HG03378 (cell line): ENCODE data around the gene AIFM2.
"Not testable (repeated sequence)": the region's sequence is repeated elsewhere in the genome, so short reads cannot be mapped to it uniquely, and the experiment has no call there.

ENCODE experiments used
- ATAC-seq: cut with Tn5 transposase; IDR thresholded peaks from one replicate; pipeline ENCODE4 v1.9.1; 2021; ENCODE audit warnings: mild to moderate bottlenecking, moderate library complexity; ENCODE audit not compliant: unreplicated experiment

Gene AIFM2

DNA sequence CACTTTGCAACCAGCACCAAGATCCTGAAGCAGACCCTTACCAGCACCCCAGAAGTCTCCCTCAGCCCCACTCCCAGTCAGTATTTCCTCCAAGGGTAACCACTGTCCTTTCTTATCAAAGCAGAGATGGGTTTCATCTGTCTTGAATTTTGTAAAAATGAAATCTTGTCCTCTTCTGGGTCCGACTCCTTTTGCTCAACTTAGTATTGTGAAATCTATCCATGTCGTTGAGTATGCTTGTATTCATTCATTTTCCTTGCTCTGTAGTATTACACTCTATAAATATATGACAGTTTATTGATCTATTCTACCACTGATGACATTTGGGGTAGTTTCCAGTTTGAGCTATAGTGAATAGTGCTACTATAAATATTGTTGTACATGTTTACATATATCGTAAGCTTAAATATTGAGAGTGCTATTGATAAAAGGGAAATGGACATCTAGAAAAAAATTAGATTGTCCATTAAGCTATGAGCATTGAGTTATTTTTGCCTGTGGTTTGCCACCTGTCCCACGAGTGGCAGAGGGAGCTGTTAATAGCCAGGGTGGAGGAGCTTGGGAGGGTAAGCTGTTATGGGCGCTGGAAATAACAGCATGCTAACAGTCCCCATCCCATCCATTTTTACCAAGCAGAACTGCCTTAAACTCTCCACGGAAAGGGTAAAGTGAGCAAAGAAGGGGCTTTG, 36.5 kb downstream of the AIFM2 start:
- no peak for ATAC-seq

DNA sequence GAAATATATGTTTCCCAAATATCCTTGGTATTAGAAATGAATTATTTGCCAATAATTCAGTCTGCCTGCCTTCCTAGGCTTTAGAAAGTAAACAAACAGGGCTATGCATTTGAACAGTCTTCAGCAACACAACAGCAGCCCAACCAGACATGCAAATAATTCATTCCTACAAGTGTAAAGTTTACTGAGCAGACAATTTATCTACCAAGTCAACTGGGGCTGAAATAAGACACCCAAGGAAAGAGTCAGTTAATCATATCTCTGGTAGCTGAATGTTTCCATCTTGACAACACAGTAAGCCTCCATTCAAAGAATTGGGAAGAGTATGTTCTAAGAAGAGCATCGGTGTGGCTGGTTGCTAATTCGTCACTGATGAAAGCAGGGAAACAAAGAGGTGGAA, 38.4 kb downstream of the AIFM2 start:
- ATAC-seq, result no peak

- no peak for ATAC-seq
Observed at GRCh38 chr10:70093335-70093944, 39.2 kb downstream of the AIFM2 start.

DNA sequence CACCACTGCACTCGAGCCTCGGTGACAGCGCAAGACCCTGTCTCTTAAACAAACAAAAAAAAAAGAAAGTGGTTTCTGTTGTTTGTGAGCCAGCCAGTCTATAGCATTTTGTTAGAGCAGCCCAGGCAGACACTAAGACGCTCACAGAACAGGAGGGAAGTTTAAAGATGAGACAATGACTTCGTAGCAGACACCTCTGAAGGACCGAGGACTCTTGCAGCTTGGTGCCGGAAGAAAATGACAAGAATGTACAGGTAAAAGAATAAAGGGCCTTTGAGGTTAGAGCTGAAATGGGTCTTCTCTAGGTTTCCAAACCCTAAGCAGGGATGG, 40.3 kb downstream of the AIFM2 start:
- ATAC-seq, result no peak

GRCh38 chr10:70090951-70091350, 41.7 kb downstream of the AIFM2 start:
- ATAC-seq, result no peak

DNA sequence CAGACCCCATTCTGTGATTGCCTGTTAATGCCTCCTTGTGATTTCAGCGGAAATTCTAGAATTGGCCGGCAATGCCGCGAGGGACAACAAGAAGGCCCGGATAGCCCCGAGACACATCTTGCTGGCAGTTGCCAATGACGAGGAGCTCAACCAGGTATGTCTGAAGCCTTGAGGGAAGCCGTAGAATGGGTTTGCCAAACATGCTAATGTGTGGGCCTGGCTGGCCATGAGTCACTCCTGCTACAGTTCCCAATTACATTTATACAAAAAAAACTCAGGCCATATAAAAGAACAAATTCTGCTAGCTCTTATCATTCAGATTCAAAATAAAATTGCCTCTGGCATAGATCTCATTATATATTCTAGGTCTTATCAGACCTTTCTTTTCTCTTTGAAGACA, 42.6 kb downstream of the AIFM2 start:
- ATAC-seq, result no peak

DNA sequence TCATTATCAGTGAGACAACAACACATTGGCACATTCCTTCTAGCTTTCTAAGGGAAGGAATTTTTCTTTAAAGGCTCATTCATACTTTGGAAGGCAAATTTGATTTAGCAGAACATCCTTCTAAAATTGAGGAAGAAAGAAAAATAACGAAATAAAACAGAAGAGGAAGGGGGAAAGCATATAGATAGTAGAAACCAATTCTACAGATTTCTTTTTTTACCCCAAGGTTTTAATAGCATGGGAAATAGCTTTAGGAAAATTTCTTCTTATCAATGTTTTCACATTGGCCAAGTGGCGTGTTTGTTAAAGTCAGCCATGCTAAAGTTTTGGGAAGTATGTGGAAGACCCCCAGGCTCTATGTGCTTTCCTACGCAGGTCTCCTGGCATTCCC, 44.3 kb downstream of the AIFM2 start:
- ATAC-seq, result no peak

DNA sequence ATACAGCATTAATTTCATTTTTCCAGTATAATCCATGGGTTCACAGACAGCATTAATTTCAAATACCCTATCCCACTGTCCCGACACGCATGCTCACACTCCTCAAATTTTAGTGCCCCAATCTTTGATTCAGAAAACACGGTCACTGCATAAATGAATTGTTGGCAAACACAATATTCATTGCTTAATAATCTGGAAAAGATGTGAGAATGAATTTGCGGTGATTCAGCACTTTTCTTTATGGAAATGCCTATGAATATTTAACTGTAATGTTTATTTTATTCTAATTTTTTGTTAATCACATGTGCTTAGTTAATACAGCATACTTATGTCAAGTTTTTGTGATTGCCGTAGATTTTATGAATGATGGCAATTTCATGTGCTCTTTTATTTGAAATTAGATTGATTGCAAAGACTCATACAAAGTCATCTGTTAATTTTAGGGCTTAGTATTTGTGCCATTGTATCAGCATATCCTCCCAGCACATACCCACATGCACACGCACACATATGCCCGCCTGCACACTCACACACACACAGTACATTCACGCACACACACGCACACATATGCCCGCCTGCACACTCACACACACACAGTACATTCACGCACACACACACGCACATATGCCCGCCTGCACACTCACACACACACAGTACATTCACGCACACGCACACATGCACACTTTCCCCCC, 44.9 kb downstream of the AIFM2 start:
- no peak for ATAC-seq

GRCh38 chr10:70085975-70086613, 46.5 kb downstream of the AIFM2 start:
- no peak for ATAC-seq

GRCh38 chr10:70084189-70084588, 48.4 kb downstream of the AIFM2 start:
- no peak for ATAC-seq

DNA sequence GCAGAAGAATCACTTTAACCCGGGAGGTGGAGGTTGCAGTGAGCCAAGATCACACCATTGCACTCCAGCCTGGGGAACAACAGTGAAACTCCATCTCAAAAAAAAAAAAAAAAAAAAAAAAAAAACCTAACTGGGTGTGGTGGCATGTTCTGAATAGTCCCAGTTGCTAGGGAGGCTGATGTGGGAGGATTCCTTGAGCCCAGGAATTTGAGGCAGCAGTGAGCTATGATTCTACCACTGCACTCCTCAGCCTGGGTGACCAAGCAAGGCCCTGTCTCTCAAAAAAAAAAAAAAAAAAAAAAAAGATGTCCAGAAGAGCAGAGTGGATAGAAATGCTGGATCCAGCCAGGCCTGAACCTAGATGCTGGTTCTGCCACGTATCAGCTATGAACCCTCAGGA, 51.8 kb downstream of the AIFM2 start:
- not testable (repeated sequence) for ATAC-seq

DNA sequence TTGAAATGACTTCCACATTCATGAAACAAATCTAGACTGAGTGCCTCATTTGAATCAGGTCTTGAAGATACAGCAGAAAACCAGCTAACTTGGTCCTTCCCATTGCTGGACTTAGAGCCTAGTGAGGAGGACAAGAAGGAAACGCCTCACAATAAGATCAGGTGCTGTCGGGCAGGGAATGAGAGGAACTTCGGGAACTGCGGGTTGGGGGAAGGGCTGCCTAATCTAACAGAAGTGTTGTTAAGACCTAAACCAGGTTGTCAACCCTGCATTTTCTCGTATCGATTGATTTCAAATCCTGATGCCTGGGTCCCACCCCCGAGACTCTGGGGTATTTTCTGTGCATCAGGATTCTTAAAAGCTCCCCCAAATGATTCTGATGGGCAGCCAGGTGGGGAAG, 53.7 kb downstream of the AIFM2 start:
- no peak for ATAC-seq

DNA sequence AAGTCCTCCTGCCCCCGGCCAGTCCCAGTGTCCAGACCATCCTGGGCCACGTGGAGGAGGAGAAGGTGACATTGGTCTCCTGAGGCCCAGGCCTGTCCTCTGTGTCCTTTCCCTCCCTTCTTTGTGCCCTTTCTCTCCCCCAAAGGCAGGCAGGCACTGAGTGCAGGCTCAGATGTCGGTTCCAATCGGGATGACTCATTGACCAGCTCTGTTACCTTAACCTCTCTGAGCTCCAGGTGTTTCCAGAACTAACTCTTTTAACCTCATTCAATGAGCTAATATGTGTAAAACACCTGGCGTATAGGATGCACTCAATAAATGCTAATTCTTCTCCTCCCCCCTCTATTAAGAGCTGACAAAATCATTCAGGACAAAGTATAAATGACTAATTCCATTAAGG, 54.3 kb downstream of the AIFM2 start:
- no peak for ATAC-seq

- no peak for ATAC-seq
Observed at GRCh38 chr10:70074971-70075370, 57.7 kb downstream of the AIFM2 start.

- no peak for ATAC-seq
Observed at GRCh38 chr10:70074165-70074564, 58.5 kb downstream of the AIFM2 start.

DNA sequence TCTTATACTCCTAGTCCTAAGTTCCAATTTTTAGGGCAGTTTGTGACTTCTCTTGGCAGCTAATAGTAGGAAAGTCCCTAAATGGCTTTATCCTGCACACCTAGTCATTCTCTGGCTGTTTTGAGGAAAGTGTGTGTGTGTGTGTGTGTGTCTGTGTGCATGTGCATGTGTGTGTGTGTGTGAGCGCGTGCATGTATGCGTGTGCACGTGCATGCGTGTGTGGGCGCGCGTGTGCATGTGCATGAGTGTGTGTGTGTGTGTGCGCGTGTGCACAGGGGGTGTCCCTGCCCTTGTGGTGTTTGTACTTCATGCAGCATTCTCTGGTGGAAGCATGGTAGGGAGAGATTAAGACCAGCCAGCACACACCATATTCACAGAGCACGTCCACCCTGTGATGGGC, 61.8 kb downstream of the AIFM2 start:
- ATAC-seq, result no peak

DNA sequence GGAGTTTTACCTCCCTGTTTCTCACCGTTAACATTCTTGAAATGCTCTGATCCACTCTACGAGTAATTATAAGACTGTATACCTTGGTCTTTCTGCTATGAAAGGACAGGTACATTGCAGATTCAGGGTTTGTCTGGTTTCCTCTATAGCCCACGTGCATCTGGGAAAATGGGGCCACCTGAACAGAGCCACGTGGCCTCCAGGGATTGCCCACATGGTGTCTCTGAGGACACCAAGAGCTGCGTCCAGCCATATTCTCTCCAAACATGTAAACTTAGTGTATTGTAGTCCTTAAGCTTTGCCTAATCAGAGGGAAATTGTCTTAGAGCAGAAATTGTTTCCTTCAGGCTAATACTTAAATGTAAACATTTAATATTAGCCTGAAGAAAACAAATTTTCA, 63.3 kb downstream of the AIFM2 start:
- no peak for ATAC-seq

GRCh38 chr10:70068925-70069324, 63.7 kb downstream of the AIFM2 start:
- no peak for ATAC-seq

GRCh38 chr10:70067586-70067985, 65.0 kb downstream of the AIFM2 start:
- ATAC-seq, result no peak

DNA sequence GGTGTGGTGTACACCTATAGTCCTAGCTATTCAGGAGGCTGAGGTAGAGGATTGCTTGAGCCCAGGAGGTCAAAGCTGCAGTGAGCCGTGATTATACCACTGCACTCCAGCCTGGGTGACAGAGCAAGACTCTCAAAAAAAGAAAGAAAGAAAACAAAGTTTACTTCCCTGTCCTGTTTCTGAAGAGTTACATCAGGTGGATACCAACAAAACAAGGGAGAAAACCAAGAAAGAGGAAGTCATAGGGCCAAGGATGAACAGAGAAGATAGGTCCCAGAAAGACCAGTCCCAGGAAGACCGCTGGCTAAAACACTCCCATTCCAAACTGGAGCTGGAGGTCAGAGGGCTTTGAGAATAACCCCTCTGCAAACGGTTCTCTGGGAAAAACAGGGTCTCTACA, 66.4 kb downstream of the AIFM2 start:
- ATAC-seq, result no peak

DNA sequence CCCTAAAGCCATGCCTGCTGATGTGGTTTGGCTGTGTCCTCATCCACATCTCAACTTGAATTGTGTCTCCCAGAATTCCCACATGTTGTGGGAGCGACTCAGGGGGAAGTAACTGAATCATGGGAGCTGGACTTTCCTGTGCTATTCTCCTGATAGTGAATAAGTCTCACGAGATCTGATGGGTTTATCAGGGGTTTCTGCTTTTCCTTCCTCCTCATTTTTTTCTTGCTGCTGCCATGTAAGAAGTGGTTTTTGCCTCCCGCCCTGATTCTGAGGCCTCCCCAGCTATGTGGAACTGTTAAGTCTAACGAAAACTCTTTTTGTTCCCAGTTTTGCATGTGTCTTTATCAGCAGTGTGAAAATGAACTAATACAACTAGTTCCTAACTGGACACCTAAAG, 68.1 kb downstream of the AIFM2 start:
- ATAC-seq, result no peak
